ENCODE data around the gene RNF112.

RNF112 gene

GRCh38 chr17:19409509-19409908 is 1.5 kb upstream of the RNF112 start:
- DNase-seq (ENCODE audit: insufficient read length) (no peak), FAIRE-seq (no peak)
- TF ChIP-seq POLR2AphosphoS5 (IDR thresholded peaks at IDR 0.05; ENCODE audit: low read depth, low read length) (no peak), POLR2A (IDR thresholded peaks at IDR 0.05; ENCODE audit: low read depth, low read length) (no peak), TAF1 (IDR thresholded peaks at IDR 0.05; ENCODE audit: borderline replicate concordance, low read depth, low read length) (no peak)

- no peak for TF ChIP-seq TAF1 (IDR thresholded peaks at IDR 0.05; ENCODE audit: borderline replicate concordance, low read depth, low read length)
- TF ChIP-seq POLR2A (IDR thresholded peaks at IDR 0.05; ENCODE audit: low read depth, low read length) = no peak
- TF ChIP-seq POLR2AphosphoS5 (IDR thresholded peaks at IDR 0.05; ENCODE audit: low read depth, low read length) = no peak
- no peak for FAIRE-seq
- no peak for DNase-seq (ENCODE audit: insufficient read length)
Measured at GRCh38 chr17:19410091-19410490, 941 bp upstream of the RNF112 start.

GRCh38 chr17:19411631-19412030 is 599 bp downstream of the RNF112 start:
- TF ChIP-seq POLR2A (IDR thresholded peaks at IDR 0.05; ENCODE audit: low read depth, low read length) (no peak), TAF1 (IDR thresholded peaks at IDR 0.05; ENCODE audit: borderline replicate concordance, low read depth, low read length) (no peak), POLR2AphosphoS5 (IDR thresholded peaks at IDR 0.05; ENCODE audit: low read depth, low read length) (no peak)
- no peak for FAIRE-seq
- DNase-seq (ENCODE audit: insufficient read length) = no peak

- TF ChIP-seq POLR2AphosphoS5 (IDR thresholded peaks at IDR 0.05; ENCODE audit: low read depth, low read length) (no peak), POLR2A (IDR thresholded peaks at IDR 0.05; ENCODE audit: low read depth, low read length) (no peak), TAF1 (IDR thresholded peaks at IDR 0.05; ENCODE audit: borderline replicate concordance, low read depth, low read length) (no peak)
- FAIRE-seq (no peak), DNase-seq (ENCODE audit: insufficient read length) (no peak)
Measured at GRCh38 chr17:19412510-19412909, 1.5 kb downstream of the RNF112 start.

GRCh38 chr17:19412984-19413383 is 2.0 kb downstream of the RNF112 start:
- TF ChIP-seq POLR2AphosphoS5 (IDR thresholded peaks at IDR 0.05; ENCODE audit: low read depth, low read length) = no peak
- no peak for TF ChIP-seq TAF1 (IDR thresholded peaks at IDR 0.05; ENCODE audit: borderline replicate concordance, low read depth, low read length)
- FAIRE-seq (no peak), DNase-seq (ENCODE audit: insufficient read length) (no peak)

- TF ChIP-seq TAF1 (IDR thresholded peaks at IDR 0.05; ENCODE audit: borderline replicate concordance, low read depth, low read length) (no peak), POLR2AphosphoS5 (IDR thresholded peaks at IDR 0.05; ENCODE audit: low read depth, low read length) (no peak), POLR2A (IDR thresholded peaks at IDR 0.05; ENCODE audit: low read depth, low read length) (no peak)
- FAIRE-seq (no peak), DNase-seq (ENCODE audit: insufficient read length) (no peak)
Measured at GRCh38 chr17:19413761-19414160, 2.7 kb downstream of the RNF112 start.

- FAIRE-seq = no peak
Measured at GRCh38 chr17:19414396-19415280, 3.6 kb downstream of the RNF112 start.

GRCh38 chr17:19415311-19415710 is 4.3 kb downstream of the RNF112 start:
- no peak for TF ChIP-seq POLR2AphosphoS5 (IDR thresholded peaks at IDR 0.05; ENCODE audit: low read depth, low read length)
- TF ChIP-seq POLR2A (IDR thresholded peaks at IDR 0.05; ENCODE audit: low read depth, low read length) = no peak
- no peak for TF ChIP-seq TAF1 (IDR thresholded peaks at IDR 0.05; ENCODE audit: borderline replicate concordance, low read depth, low read length)
- FAIRE-seq = no peak
- no peak for DNase-seq (ENCODE audit: insufficient read length)

More at GRCh38 chr17:19414396-19415280, 3.6 kb downstream of the RNF112 start:
- TF ChIP-seq TAF1 (IDR thresholded peaks at IDR 0.05; ENCODE audit: borderline replicate concordance, low read depth, low read length) = no peak
- no peak for TF ChIP-seq POLR2A (IDR thresholded peaks at IDR 0.05; ENCODE audit: low read depth, low read length)
- TF ChIP-seq POLR2AphosphoS5 (IDR thresholded peaks at IDR 0.05; ENCODE audit: low read depth, low read length) = no peak
- no peak for DNase-seq (ENCODE audit: insufficient read length)

- DNase-seq (ENCODE audit: insufficient read length) (no peak), FAIRE-seq (no peak)
- TF ChIP-seq POLR2AphosphoS5 (IDR thresholded peaks at IDR 0.05; ENCODE audit: low read depth, low read length) = no peak
Measured at GRCh38 chr17:19415806-19416775, 5.1 kb downstream of the RNF112 start.

- FAIRE-seq (no peak), DNase-seq (ENCODE audit: insufficient read length) (no peak)
- no peak for TF ChIP-seq POLR2A (IDR thresholded peaks at IDR 0.05; ENCODE audit: low read depth, low read length)
- no peak for TF ChIP-seq POLR2AphosphoS5 (IDR thresholded peaks at IDR 0.05; ENCODE audit: low read depth, low read length)
- TF ChIP-seq TAF1 (IDR thresholded peaks at IDR 0.05; ENCODE audit: borderline replicate concordance, low read depth, low read length) = no peak
Measured at GRCh38 chr17:19417611-19418010, 6.6 kb downstream of the RNF112 start.

- TF ChIP-seq POLR2AphosphoS5 (IDR thresholded peaks at IDR 0.05; ENCODE audit: low read depth, low read length) = no peak
- FAIRE-seq (no peak), DNase-seq (ENCODE audit: insufficient read length) (no peak)
Measured at GRCh38 chr17:19418251-19418992, 7.4 kb downstream of the RNF112 start.

Measured in GM12892 (cell line).